ENCODE results near the gene GINS1. TPM values are rescaled to one million over a fixed set of nuclear protein-coding genes. Genes with fewer than 3 reads are reported as not detected.

Gene GINS1
- total RNA-seq, 2 experiments from 2014 or later: 34.9 to 35.9 TPM

DNA sequence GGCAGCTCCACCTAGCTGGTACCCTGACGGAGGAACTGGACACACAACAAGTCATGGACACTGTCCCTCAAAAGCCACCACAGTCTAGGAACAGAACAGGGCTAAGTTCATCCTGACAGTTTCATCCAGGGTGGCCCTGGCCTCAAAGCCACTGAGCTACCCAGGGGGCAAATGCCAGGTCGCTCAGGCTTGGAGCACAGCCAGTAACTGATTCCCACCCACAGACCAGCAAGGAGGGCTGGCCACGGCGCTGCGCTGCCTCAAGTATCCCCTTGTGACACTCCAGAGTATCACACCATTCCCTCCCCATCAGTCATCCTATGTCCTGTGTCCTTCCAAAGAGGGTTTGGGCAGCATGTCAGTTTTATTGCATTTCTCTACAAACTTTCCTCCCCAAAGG, 72.2 kb downstream of the GINS1 start:
- Mint-ChIP-seq H3K27ac (no peak overlapping the region), H3K4me1 (ENCODE audit: low read depth) (peaks cover 5% of the 10 kb centered on the region), H3K9me3 (no peaks in the 10 kb centered on the region), H3K27me3 (no peaks in the 10 kb centered on the region), H3K4me3 (no peak overlapping the region), H3K36me3 (ENCODE audit: low read depth) (no peaks in the 10 kb centered on the region)
- intact Hi-C loops (cut with micrococcal nuclease): loop anchor here (10.0 kb wide), 1 partner anchor 105 kb away; the partner anchor contains the start of gene NINL
- DNase-seq (no peak), ATAC-seq (no peak)
- CTCF ChIA-PET: interaction anchor here (0.7 to 1.6 kb wide), 2 partner anchors 10 to 163 kb away, joined by 3 to 5 read pairs; no protein-coding TSS in a partner anchor
- TF ChIP-seq, protein P1, sequence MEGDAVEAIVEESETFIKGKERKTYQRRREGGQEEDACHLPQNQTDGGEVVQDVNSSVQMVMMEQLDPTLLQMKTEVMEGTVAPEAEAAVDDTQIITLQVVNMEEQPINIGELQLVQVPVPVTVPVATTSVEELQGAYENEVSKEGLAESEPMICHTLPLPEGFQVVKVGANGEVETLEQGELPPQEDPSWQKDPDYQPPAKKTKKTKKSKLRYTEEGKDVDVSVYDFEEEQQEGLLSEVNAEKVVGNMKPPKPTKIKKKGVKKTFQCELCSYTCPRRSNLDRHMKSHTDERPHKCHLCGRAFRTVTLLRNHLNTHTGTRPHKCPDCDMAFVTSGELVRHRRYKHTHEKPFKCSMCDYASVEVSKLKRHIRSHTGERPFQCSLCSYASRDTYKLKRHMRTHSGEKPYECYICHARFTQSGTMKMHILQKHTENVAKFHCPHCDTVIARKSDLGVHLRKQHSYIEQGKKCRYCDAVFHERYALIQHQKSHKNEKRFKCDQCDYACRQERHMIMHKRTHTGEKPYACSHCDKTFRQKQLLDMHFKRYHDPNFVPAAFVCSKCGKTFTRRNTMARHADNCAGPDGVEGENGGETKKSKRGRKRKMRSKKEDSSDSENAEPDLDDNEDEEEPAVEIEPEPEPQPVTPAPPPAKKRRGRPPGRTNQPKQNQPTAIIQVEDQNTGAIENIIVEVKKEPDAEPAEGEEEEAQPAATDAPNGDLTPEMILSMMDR (IDR thresholded peaks at IDR 0.05): no peak
- POLR2A ChIA-PET: no interaction called here

DNA sequence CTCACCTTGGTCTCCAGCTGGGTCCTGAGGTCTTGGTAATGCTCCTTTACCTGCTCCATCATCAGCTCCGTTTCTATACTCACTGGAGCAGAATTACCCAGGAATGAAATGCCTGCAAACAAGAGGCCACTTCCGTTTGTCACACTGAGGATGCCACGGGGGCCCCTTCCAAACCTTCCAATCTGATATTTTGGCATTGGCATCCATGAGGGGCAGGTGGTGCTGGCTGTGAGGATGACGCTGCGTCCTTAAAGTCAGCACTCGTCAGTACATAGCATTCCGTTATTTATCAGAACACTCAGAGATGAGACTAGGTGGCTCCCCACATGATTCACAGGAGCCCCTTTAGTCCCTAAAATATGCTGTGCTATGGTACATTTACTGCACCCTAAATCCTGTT, 72.7 kb downstream of the GINS1 start:
- DNase-seq (no peak), ATAC-seq (no peak)
- intact Hi-C loops (cut with micrococcal nuclease): loop anchor here (10.0 kb wide), 1 partner anchor 105 kb away; the partner anchor contains the start of gene NINL
- ChIA-PET POLR2A (no interaction called here), CTCF (interaction anchor here (0.7 to 1.6 kb wide), 2 partner anchors 10 to 162 kb away, joined by 3 to 5 read pairs; no protein-coding TSS in a partner anchor)
- TF ChIP-seq, protein P1 (IDR thresholded peaks at IDR 0.05): no peak
- no peaks in the 10 kb centered on the region for H3K27me3 Mint-ChIP-seq
- no peak overlapping the region for H3K27ac Mint-ChIP-seq
- H3K4me1 Mint-ChIP-seq (ENCODE audit: low read depth): peaks cover 10% of the 10 kb centered on the region
- no peaks in the 10 kb centered on the region for H3K9me3 Mint-ChIP-seq
- H3K4me3 Mint-ChIP-seq: no peak overlapping the region
- no peaks in the 10 kb centered on the region for H3K36me3 Mint-ChIP-seq (ENCODE audit: low read depth)

DNA sequence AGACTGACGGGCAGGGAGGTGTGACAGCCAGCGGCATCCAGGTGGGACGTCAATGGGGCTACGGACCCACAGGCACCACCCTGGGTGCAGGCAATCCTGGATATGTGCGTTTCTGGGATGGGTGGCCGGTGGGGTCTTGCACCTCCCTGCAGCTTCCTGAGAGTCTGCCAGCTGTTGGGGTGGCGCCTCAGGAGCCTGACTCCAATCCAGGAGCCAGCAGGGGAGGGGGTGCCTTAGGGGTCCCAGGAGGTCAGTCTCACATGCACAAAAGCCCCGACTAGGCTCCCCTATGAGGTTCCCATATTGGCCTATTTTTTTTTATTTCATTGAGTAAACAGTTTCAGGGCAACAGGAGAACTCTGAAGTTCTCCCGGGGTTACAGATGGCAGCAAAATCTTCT, 73.3 kb downstream of the GINS1 start:
- Mint-ChIP-seq H3K4me1 (ENCODE audit: low read depth) (peaks cover 15% of the 10 kb centered on the region), H3K27me3 (no peaks in the 10 kb centered on the region), H3K36me3 (ENCODE audit: low read depth) (no peaks in the 10 kb centered on the region), H3K9me3 (no peaks in the 10 kb centered on the region), H3K4me3 (no peak overlapping the region), H3K27ac (no peak overlapping the region)
- CTCF ChIA-PET: no interaction called here
- DNase-seq (no peak), ATAC-seq (no peak)
- TF ChIP-seq, protein P1 (IDR thresholded peaks at IDR 0.05): no peak
- POLR2A ChIA-PET: no interaction called here
- intact Hi-C loops (cut with micrococcal nuclease): loop anchor here (10.0 kb wide), 1 partner anchor 104 kb away; the partner anchor contains the start of gene NINL

- Mint-ChIP-seq H3K27me3 (no peaks in the 10 kb centered on the region), H3K4me1 (ENCODE audit: low read depth) (peaks cover 19% of the 10 kb centered on the region), H3K9me3 (no peaks in the 10 kb centered on the region), H3K4me3 (no peak overlapping the region), H3K36me3 (ENCODE audit: low read depth) (no peaks in the 10 kb centered on the region), H3K27ac (no peak overlapping the region)
- ATAC-seq (no peak), DNase-seq (no peak)
- CTCF ChIA-PET: no interaction called here
- TF ChIP-seq, protein P1 (IDR thresholded peaks at IDR 0.05): no peak
- intact Hi-C loops (cut with micrococcal nuclease): loop anchor here (10.0 kb wide), 1 partner anchor 103 kb away; the partner anchor contains the start of gene NINL
- POLR2A ChIA-PET: no interaction called here
Measured at GRCh38 chr20:25481235-25481917, 73.9 kb downstream of the GINS1 start.

DNA sequence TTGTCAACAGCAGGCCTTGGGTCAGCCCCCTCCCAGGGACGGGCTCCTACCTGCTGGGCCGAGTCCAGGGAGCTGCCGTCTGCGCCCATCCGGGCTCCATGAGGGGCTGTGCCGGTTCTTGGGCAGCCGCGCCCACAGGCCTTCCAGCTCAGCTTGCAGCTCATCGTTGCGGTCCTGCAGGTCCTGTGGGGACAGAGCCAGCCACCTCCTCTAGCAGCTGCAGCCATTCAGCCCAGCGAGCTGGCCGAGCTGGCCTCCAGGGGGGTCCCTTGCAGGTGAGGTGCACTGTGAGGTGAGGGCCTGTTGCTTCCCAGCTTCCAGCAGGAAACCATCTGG, 74.4 kb downstream of the GINS1 start:
- peaks cover 24% of the 10 kb centered on the region for H3K4me1 Mint-ChIP-seq (ENCODE audit: low read depth)
- ChIA-PET CTCF (no interaction called here), POLR2A (interaction anchor here (0.8 kb wide), 1 partner anchor 157 kb away, joined by 3 read pairs; no protein-coding TSS in a partner anchor)
- H3K27ac Mint-ChIP-seq: no peak overlapping the region
- TF ChIP-seq, protein P1 (IDR thresholded peaks at IDR 0.05): no peak
- DNase-seq: no peak
- no peak overlapping the region for H3K4me3 Mint-ChIP-seq
- no peaks in the 10 kb centered on the region for H3K9me3 Mint-ChIP-seq
- H3K36me3 Mint-ChIP-seq (ENCODE audit: low read depth): no peaks in the 10 kb centered on the region
- no peak for ATAC-seq
- intact Hi-C loops (cut with micrococcal nuclease): loop anchor here (10.0 kb wide), 1 partner anchor 103 kb away; the partner anchor contains the start of gene NINL
- no peaks in the 10 kb centered on the region for H3K27me3 Mint-ChIP-seq
